Hepatocyte (in vitro differentiated cells): ENCODE results near the gene OSBPL6. TPM values are rescaled to one million over a fixed set of nuclear protein-coding genes. Genes with fewer than 3 reads are reported as not detected.
A peak's percentile ranks its signal among the peaks of the same experiment; 100 is the strongest.

ENCODE experiments used
- DNase-seq: peaks from one replicate; pipeline ENCODE4 v3.0.0-alpha.2; 2016; ENCODE audit warnings: low spot score
- H2AFZ ChIP-seq: fragments of 200-600 bp; sonication (generic); 2 replicates; pipeline ENCODE4 v1.6.0; 2016; ENCODE audit warnings: antibody characterized with exemption, mild to moderate bottlenecking
- H3K27ac ChIP-seq: fragments of 200-600 bp; sonication (generic); 2 replicates; pipeline ENCODE4 v1.5.1; 2016; ENCODE audit warnings: mild to moderate bottlenecking
- H3K27me3 ChIP-seq: fragments of 200-600 bp; sonication (generic); 2 replicates; pipeline ENCODE4 v1.6.1; 2016
- H3K36me3 ChIP-seq: fragments of 200-600 bp; sonication (generic); replicated peaks from 2 replicates; pipeline ENCODE4 v1.5.1; 2016; ENCODE audit warnings: low read depth; ENCODE audit not compliant: insufficient read depth
- H3K4me1 ChIP-seq: fragments of 200-600 bp; sonication (generic); 2 replicates; pipeline ENCODE4 v1.5.1; 2016; ENCODE audit warnings: mild to moderate bottlenecking, moderate library complexity; ENCODE audit not compliant: insufficient read depth
- H3K4me2 ChIP-seq: fragments of 200-600 bp; sonication (generic); 2 replicates; pipeline ENCODE4 v1.6.0; 2016
- H3K4me3 ChIP-seq: fragments of 200-600 bp; sonication (generic); 2 replicates; pipeline ENCODE4 v1.5.1; 2016; ENCODE audit warnings: mild to moderate bottlenecking
- H3K79me2 ChIP-seq: fragments of 200-600 bp; sonication (generic); 2 replicates; pipeline ENCODE4 v1.6.0; 2017; ENCODE audit warnings: mild to moderate bottlenecking
- H3K9me2 ChIP-seq: fragments of 200-600 bp; sonication (generic); replicated peaks from 2 replicates; pipeline ENCODE4 v1.6.0; 2017; ENCODE audit warnings: mild to moderate bottlenecking; ENCODE audit not compliant: insufficient read depth
- H3K9me3 ChIP-seq: fragments of 200-600 bp; sonication (generic); 2 replicates; pipeline ENCODE4 v1.5.1; 2016; ENCODE audit warnings: low read depth, mild to moderate bottlenecking
- H4K20me1 ChIP-seq: fragments of 200-600 bp; sonication (generic); 2 replicates; pipeline ENCODE4 v1.6.0; 2016; ENCODE audit warnings: mild to moderate bottlenecking; ENCODE audit not compliant: insufficient read depth, poor library complexity, severe bottlenecking
- CTCF ChIP-seq: fragments of 200-600 bp; sonication (generic); IDR thresholded peaks from 2 replicates; pipeline ENCODE4 v1.5.1; 2016; ENCODE audit warnings: antibody characterized with exemption, mild to moderate bottlenecking; ENCODE audit not compliant: poor library complexity
- EZH2 ChIP-seq: fragments of 200-600 bp; sonication (generic); IDR thresholded peaks from 2 replicates; pipeline ENCODE4 v1.6.1; 2016; ENCODE audit warnings: antibody characterized with exemption, mild to moderate bottlenecking, borderline replicate concordance
- EZH2phosphoT487 ChIP-seq: fragments of 200-600 bp; sonication (generic); IDR thresholded peaks from one replicate; pipeline ENCODE4 v1.6.1; 2018; ENCODE audit warnings: antibody characterized with exemption, mild to moderate bottlenecking, low read depth, moderate library complexity; ENCODE audit not compliant: unreplicated experiment, severe bottlenecking
- WGBS: methylation state at CpG from one replicate; pipeline ENCODE4 v1.1.6; 2016; ENCODE audit warnings: low lambda C conversion rate; ENCODE audit errors: missing lambda C conversion rate; 5-methylcytosine and 5-hydroxymethylcytosine counted together
- polyA plus RNA-seq: library from polyadenylated mRNA; unstranded; fragments of >200 nt; fragmentation: Nextera tagmentation; extraction: Ambion mirVana; gene quantifications from 2 replicates; pipeline ENCODE4 v1.2.1, GENCODE V29; 2016
- total RNA-seq: library from RNA; depleted of rRNA; stranded (reverse); fragments of >200 nt; gene quantifications from 2 replicates; pipeline ENCODE4 v1.2.3, GENCODE V29; 2014

OSBPL6 gene
- total and polyA plus RNA-seq, 2 experiments from 2014 or later, result 2.5 to 3.0 TPM

- 40% methylated on average over 4 of the region's 4 CpGs for WGBS
- no peaks in the 10 kb centered on the region for H3K9me3 ChIP-seq
- H2AFZ ChIP-seq, result no peak overlapping the region
- peak; percentile 34 for DNase-seq
- no peak for TF ChIP-seq EZH2phosphoT487
- TF ChIP-seq EZH2, result no peak
- no peak for TF ChIP-seq CTCF
- H3K4me2 ChIP-seq, result peak overlapping the region; percentile 14
- H3K36me3 ChIP-seq, result no peaks in the 10 kb centered on the region
- peaks cover 18% of the 10 kb centered on the region for H3K4me1 ChIP-seq
- no peaks in the 10 kb centered on the region for H3K9me2 ChIP-seq
- no peak overlapping the region for H3K4me3 ChIP-seq
- no peaks in the 10 kb centered on the region for H3K27me3 ChIP-seq
- H3K27ac ChIP-seq, result peak overlapping the region; percentile 40
- H4K20me1 ChIP-seq, result no peaks in the 10 kb centered on the region
- no peaks in the 10 kb centered on the region for H3K79me2 ChIP-seq
Measured at GRCh38 chr2:178327516-178327915, 133.2 kb downstream of the OSBPL6 start.

GRCh38 chr2:178328037-178328436, 133.7 kb downstream of the OSBPL6 start:
- Histone ChIP-seq H4K20me1 (no peaks in the 10 kb centered on the region), H3K4me1 (peaks cover 18% of the 10 kb centered on the region), H3K9me2 (no peaks in the 10 kb centered on the region), H2AFZ (no peak overlapping the region), H3K27ac (peak overlapping the region; percentile 40), H3K79me2 (no peaks in the 10 kb centered on the region), H3K36me3 (no peaks in the 10 kb centered on the region), H3K4me3 (no peak overlapping the region), H3K27me3 (no peaks in the 10 kb centered on the region), H3K9me3 (no peaks in the 10 kb centered on the region), H3K4me2 (peak overlapping the region; percentile 14)
- TF ChIP-seq CTCF (no peak), EZH2phosphoT487 (no peak), EZH2 (no peak)
- DNase-seq, result no peak
- WGBS, result 69% methylated on average over 1 of the region's 1 CpG

GRCh38 chr2:178330175-178331017, 136.1 kb downstream of the OSBPL6 start:
- TF ChIP-seq CTCF (no peak), EZH2phosphoT487 (no peak), EZH2 (no peak)

More at GRCh38 chr2:178330175-178331017, 136.1 kb downstream of the OSBPL6 start:
- Histone ChIP-seq H3K9me3 (no peaks in the 10 kb centered on the region), H2AFZ (no peak overlapping the region), H4K20me1 (no peaks in the 10 kb centered on the region), H3K79me2 (no peaks in the 10 kb centered on the region), H3K36me3 (no peaks in the 10 kb centered on the region), H3K4me1 (peaks cover 18% of the 10 kb centered on the region), H3K27me3 (no peaks in the 10 kb centered on the region), H3K9me2 (no peaks in the 10 kb centered on the region), H3K27ac (no peak overlapping the region), H3K4me2 (no peak overlapping the region), H3K4me3 (no peak overlapping the region)
- WGBS, result 73% methylated on average over 8 of the region's 8 CpGs
- DNase-seq, result no peak
